HepG2 (cell line): Measurements from ENCODE around the gene MAP2K6. TPM values are rescaled to one million over a fixed set of nuclear protein-coding genes. Genes with fewer than 3 reads are reported as not detected.

ENCODE experiments used
- ATAC-seq: fragments of 200-7000 bp; cut with Tn5 transposase; 3 replicates; pipeline ENCODE4 v1.9.1; 2020; ENCODE audit warnings: mild to moderate bottlenecking, moderate library complexity
- BruUV-seq: library from RNA; stranded (reverse); fragments of 400-500 nt; replicated peaks from 2 replicates; lab custom pipeline; 2021; lab: Mats Ljungman, UMichigan
- CTCF ChIA-PET: fragments of 300-600 bp; formaldehyde crosslinking; extraction: SDS; loops from one replicate; lab custom pipeline; 2021; ENCODE audit warnings: low total read pairs, inconsistent platforms, low intra/inter-chr PET ratio; lab: Yijun Ruan, JAX
- POLR2A ChIA-PET: fragments of 350-600 bp; sonication (Branson Sonifier 250); formaldehyde crosslinking; loops from one replicate; lab custom pipeline; 2020; ENCODE audit warnings: antibody characterized with exemption, inconsistent platforms; lab: Yijun Ruan, JAX
- DNase-seq: peaks from one replicate; pipeline ENCODE4 v3.0.0-alpha.2; 2015; ENCODE audit warnings: low spot score
- FAIRE-seq: peaks from 3 replicates; lab custom pipeline; 2011; peaks lifted over from hg19 to GRCh38; lab: Jason Lieb, UNC
- H2AFZ ChIP-seq: one replicate; pipeline ENCODE4 v1.6.1; 2011; ENCODE audit warnings: low read length, inconsistent platforms
- H3K27ac ChIP-seq: fragments of 300-600 bp; 3 replicates; pipeline ENCODE4 v1.8.0; 2011; ENCODE audit warnings: mixed run types, mild to moderate bottlenecking, mixed read lengths, low read length, inconsistent platforms; ENCODE audit not compliant: insufficient read depth; ENCODE audit errors: extremely low read length
- H3K27me3 ChIP-seq, 2 experiments: fragments of 200-600 bp in 1 of 2; 2 replicates in 1 of 2; 3 replicates in 1 of 2; pipeline versions ENCODE4 v1.6.0 to v1.8.0; 2011; ENCODE audit warnings: low read length in 2 of 2, mild to moderate bottlenecking in 2 of 2, moderate library complexity in 2 of 2, inconsistent platforms in 1 of 2; ENCODE audit not compliant: insufficient read depth in 2 of 2, control insufficient read depth in 1 of 2
- H3K36me3 ChIP-seq, 2 experiments: fragments of 200-600 bp in 1 of 2; replicated peaks in 1 of 2; 2 replicates in 1 of 2; 3 replicates in 1 of 2; pipeline versions ENCODE4 v1.5.1 to v1.8.0; 2011; ENCODE audit warnings: low read length in 2 of 2, inconsistent platforms in 1 of 2; ENCODE audit not compliant: insufficient read depth in 2 of 2, control insufficient read depth in 1 of 2
- H3K4me1 ChIP-seq: 2 replicates; pipeline ENCODE4 v1.5.1; 2012; ENCODE audit warnings: low read length, inconsistent platforms; ENCODE audit not compliant: insufficient read depth
- H3K4me2 ChIP-seq: 2 replicates; pipeline ENCODE4 v1.6.0; 2011; ENCODE audit warnings: low read depth, low read length, inconsistent platforms
- H3K4me3 ChIP-seq, 3 experiments: fragments of 200-600 bp in 1 of 3; sonication (generic), shearing (Covaris generic) in 1 of 3; replicated peaks in 1 of 3; 2 replicates each; pipeline ENCODE4 v1.5.1; 2011 to 2016; ENCODE audit warnings: low read length in 3 of 3, inconsistent platforms in 2 of 3, low read depth in 2 of 3, mild to moderate bottlenecking in 2 of 3, control low read depth in 1 of 3, mixed read lengths in 1 of 3; ENCODE audit not compliant: insufficient read depth in 1 of 3
- H3K79me2 ChIP-seq: one replicate; pipeline ENCODE4 v1.6.1; 2011; ENCODE audit warnings: low read length, inconsistent platforms; ENCODE audit not compliant: insufficient read depth
- H3K9ac ChIP-seq: 2 replicates; pipeline ENCODE4 v1.6.0; 2011; ENCODE audit warnings: mild to moderate bottlenecking, low read depth, low read length, inconsistent platforms; ENCODE audit not compliant: insufficient read depth
- H3K9me3 ChIP-seq: 2 replicates; pipeline ENCODE4 v1.5.1; 2012; ENCODE audit warnings: mild to moderate bottlenecking, low read length
- H4K20me1 ChIP-seq: 2 replicates; pipeline ENCODE4 v1.6.0; 2011; ENCODE audit warnings: inconsistent platforms, mild to moderate bottlenecking, low read length, moderate library complexity; ENCODE audit not compliant: insufficient read depth
- ARHGAP35 ChIP-seq: sonication (generic); formaldehyde crosslinking; IDR thresholded peaks from 2 replicates; pipeline ENCODE4 v1.9.0; 2022; ENCODE audit warnings: mild to moderate bottlenecking, inconsistent platforms, moderate library complexity, missing genetic modification reagents, borderline replicate concordance
- FOXO1 ChIP-seq: sonication (generic); formaldehyde crosslinking; IDR thresholded peaks from 2 replicates; pipeline ENCODE4 v1.4.0; 2020; ENCODE audit warnings: missing genetic modification reagents
- HES4 ChIP-seq: sonication (generic); formaldehyde crosslinking; IDR thresholded peaks from 2 replicates; pipeline ENCODE4 v1.9.0; 2021; ENCODE audit warnings: mild to moderate bottlenecking, missing genetic modification reagents, borderline replicate concordance
- HHEX ChIP-seq: IDR thresholded peaks from 2 replicates; pipeline ENCODE4 v1.6.1; 2016; ENCODE audit warnings: control low read depth
- HNRNPK ChIP-seq: fragments of 200-400 bp; formaldehyde crosslinking; IDR thresholded peaks from 2 replicates; pipeline ENCODE4 v1.6.1; 2018; ENCODE audit warnings: low read length, low read depth, moderate library complexity, mild to moderate bottlenecking; ENCODE audit not compliant: poor library complexity, severe bottlenecking
- HOXD1 ChIP-seq: sonication (generic); formaldehyde crosslinking; IDR thresholded peaks from 2 replicates; pipeline ENCODE4 v1.5.0; 2020; ENCODE audit warnings: missing genetic modification reagents
- KDM5B ChIP-seq: sonication (generic); formaldehyde crosslinking; IDR thresholded peaks from 2 replicates; pipeline ENCODE4 v1.4.0; 2020; ENCODE audit warnings: missing genetic modification reagents, mild to moderate bottlenecking, borderline replicate concordance
- KLF12 ChIP-seq: sonication (generic); formaldehyde crosslinking; IDR thresholded peaks from 2 replicates; pipeline ENCODE4 v1.4.0; 2020; ENCODE audit warnings: missing genetic modification reagents, borderline replicate concordance
- NFKBIZ ChIP-seq: IDR thresholded peaks from 2 replicates; pipeline ENCODE4 v1.6.1; 2018; ENCODE audit warnings: missing genetic modification reagents, missing compliant biosample characterization
- NONO ChIP-seq, 2 experiments: fragments of 450-650 bp in 1 of 2; sonication (generic) in 1 of 2; formaldehyde crosslinking in 1 of 2; IDR thresholded peaks in 1 of 2; conservative IDR thresholded peaks in 1 of 2; 2 replicates each; pipeline versions ENCODE4 v1.6.1 to v1.8.0; 2017 to 2022; ENCODE audit warnings: mild to moderate bottlenecking in 1 of 2, missing genetic modification reagents in 1 of 2, moderate library complexity in 1 of 2
- ZFP90 ChIP-seq: sonication (generic); formaldehyde crosslinking; IDR thresholded peaks from 2 replicates; pipeline ENCODE4 v1.8.0; 2022; ENCODE audit warnings: missing genetic modification reagents, mild to moderate bottlenecking, inconsistent platforms, borderline replicate concordance
- ZNF33B ChIP-seq: sonication (generic); formaldehyde crosslinking; IDR thresholded peaks from 2 replicates; pipeline ENCODE4 v1.5.1; 2020; ENCODE audit warnings: mild to moderate bottlenecking, missing genetic modification reagents
- ZNF543 ChIP-seq: sonication (generic); formaldehyde crosslinking; IDR thresholded peaks from 2 replicates; pipeline ENCODE4 v1.4.0; 2020; ENCODE audit warnings: mild to moderate bottlenecking, missing genetic modification reagents
- ZNF766 ChIP-seq: sonication (generic); formaldehyde crosslinking; IDR thresholded peaks from 2 replicates; pipeline ENCODE4 v1.5.0; 2020; ENCODE audit warnings: missing genetic modification reagents, borderline replicate concordance
- ZNF781 ChIP-seq: sonication (generic); formaldehyde crosslinking; IDR thresholded peaks from 2 replicates; pipeline ENCODE4 v1.5.1; 2020; ENCODE audit warnings: borderline replicate concordance, mild to moderate bottlenecking, missing genetic modification reagents; ENCODE audit errors: not compliant biosample characterization
- WGBS: methylation state at CpG from one replicate; pipeline ENCODE4 v1.1.6; 2017; ENCODE audit warnings: low lambda C conversion rate; 5-methylcytosine and 5-hydroxymethylcytosine counted together
- in situ Hi-C: cut with HindIII; loops from 2 replicates; pipeline ENCODE4 v1.10.0; 2017; ENCODE audit warnings: low pct_unique_long_range_greater_than_20kb; ENCODE audit not compliant: extremely low pct_ligation_motif_present
- intact Hi-C: fragments of 100-400 bp; cut with micrococcal nuclease; formaldehyde crosslinking; loops from one replicate; pipeline ENCODE4 v1.10.0; 2022; ENCODE audit not compliant: unreplicated experiment
- polyA plus RNA-seq, 8 experiments: library from polyadenylated mRNA; depleted of rRNA in 3 of 8; stranded (reverse) in 7 of 8; unstranded in 1 of 8; fragments of >200 nt; fragmentation: Illumina TruSeq in 4 of 8; extraction: Trizol in 4 of 8; gene quantifications; 2 replicates each; pipeline versions ENCODE4 v1.2.1 to v1.2.3, GENCODE V29; 2011 to 2016; ENCODE audit warnings: low read depth in 4 of 8, missing spikeins in 1 of 8, mixed read lengths in 1 of 8; ENCODE audit not compliant: insufficient read depth in 1 of 8
- total RNA-seq, 5 experiments: library from RNA; depleted of rRNA; stranded (reverse); fragments of >200 nt; fragmentation: Illumina TruSeq; extraction: Trizol; gene quantifications; 2 replicates each; pipeline ENCODE4 v1.2.3, GENCODE V29; 2016; ENCODE audit warnings: low read depth in 1 of 5
- TF ChIP-seq, protein P1 (sequence below): sonication (generic); formaldehyde crosslinking; IDR thresholded peaks from 2 replicates; pipeline ENCODE4 v1.4.0; 2020; ENCODE audit warnings: missing genetic modification reagents, mild to moderate bottlenecking, borderline replicate concordance
- TF ChIP-seq, protein P2 (sequence below): sonication (generic); formaldehyde crosslinking; IDR thresholded peaks from 2 replicates; pipeline ENCODE4 v1.5.0; 2020; ENCODE audit warnings: missing genetic modification reagents, mild to moderate bottlenecking, borderline replicate concordance
- TF ChIP-seq, protein P3 (sequence below): IDR thresholded peaks from 2 replicates; pipeline ENCODE4 v1.6.1; 2016; ENCODE audit warnings: missing compliant biosample characterization, missing genetic modification reagents, borderline replicate concordance

The MAP2K6 gene
- total and polyA plus RNA-seq, 2 of the 13 experiments (the other 11 are each of a cell fraction or from before 2014, with no cell fraction given): 5.1 to 33.6 TPM

DNA sequence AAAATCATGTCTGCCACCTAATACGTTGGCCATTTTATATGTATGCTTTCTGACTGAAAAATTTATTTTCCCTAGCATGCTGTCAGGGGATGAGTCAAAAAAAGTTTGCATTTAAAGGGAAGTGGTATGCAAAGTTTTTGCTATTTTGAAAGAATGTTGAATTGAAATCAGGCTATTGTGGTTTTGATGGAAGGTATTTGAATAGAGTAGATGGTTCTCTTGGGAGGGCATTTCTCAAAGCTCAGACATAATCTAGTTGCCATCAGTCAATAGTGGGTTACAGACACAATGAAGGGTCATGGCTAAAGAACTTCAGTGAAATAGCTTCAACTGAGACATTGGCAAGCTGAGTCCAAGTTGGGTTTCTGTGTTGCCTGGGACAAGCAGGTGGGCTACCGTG, 102.4 kb downstream of the MAP2K6 start:
- TF ChIP-seq FOXO1 (CRISPR knock-in tag) (no peak), NONO (IDR thresholded peaks at IDR 0.05) (no peak), NONO (CRISPR knock-in tag; conservative IDR thresholded peaks at IDR 0.05) (no peak), HOXD1 (CRISPR knock-in tag) (no peak), HNRNPK (no peak), ZNF766 (CRISPR knock-in tag) (no peak), HHEX (CRISPR knock-in tag) (no peak), ZNF33B (CRISPR knock-in tag) (no peak), KDM5B (CRISPR knock-in tag) (no peak), NFKBIZ (CRISPR knock-in tag) (no peak), ARHGAP35 (CRISPR knock-in tag) (no peak), ZFP90 (CRISPR knock-in tag) (no peak), HES4 (CRISPR knock-in tag) (no peak), KLF12 (no peak), ZNF781 (no peak), ZNF543 (CRISPR knock-in tag) (no peak)
- TF ChIP-seq, protein P1, sequence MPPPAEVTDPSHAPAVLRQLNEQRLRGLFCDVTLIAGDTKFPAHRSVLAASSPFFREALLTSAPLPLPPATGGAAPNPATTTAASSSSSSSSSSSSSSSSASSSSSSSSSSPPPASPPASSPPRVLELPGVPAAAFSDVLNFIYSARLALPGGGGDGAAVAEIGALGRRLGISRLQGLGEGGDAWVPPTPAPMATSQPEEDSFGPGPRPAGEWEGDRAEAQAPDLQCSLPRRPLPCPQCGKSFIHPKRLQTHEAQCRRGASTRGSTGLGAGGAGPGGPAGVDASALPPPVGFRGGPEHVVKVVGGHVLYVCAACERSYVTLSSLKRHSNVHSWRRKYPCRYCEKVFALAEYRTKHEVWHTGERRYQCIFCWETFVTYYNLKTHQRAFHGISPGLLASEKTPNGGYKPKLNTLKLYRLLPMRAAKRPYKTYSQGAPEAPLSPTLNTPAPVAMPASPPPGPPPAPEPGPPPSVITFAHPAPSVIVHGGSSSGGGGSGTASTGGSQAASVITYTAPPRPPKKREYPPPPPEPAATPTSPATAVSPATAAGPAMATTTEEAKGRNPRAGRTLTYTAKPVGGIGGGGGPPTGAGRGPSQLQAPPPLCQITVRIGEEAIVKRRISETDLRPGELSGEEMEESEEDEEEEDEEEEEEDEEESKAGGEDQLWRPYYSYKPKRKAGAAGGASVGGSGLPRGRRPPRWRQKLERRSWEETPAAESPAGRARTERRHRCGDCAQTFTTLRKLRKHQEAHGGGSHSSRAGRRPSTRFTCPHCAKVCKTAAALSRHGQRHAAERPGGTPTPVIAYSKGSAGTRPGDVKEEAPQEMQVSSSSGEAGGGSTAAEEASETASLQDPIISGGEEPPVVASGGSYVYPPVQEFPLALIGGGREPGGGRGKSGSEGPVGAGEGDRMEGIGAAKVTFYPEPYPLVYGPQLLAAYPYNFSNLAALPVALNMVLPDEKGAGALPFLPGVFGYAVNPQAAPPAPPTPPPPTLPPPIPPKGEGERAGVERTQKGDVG (CRISPR knock-in tag): no peak
- TF ChIP-seq, protein P2, sequence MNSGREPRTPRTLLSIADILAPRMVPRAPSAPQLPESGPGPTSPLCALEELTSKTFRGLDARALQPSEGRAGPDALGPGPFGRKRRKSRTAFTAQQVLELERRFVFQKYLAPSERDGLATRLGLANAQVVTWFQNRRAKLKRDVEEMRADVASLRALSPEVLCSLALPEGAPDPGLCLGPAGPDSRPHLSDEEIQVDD: no peak
- TF ChIP-seq, protein P3, sequence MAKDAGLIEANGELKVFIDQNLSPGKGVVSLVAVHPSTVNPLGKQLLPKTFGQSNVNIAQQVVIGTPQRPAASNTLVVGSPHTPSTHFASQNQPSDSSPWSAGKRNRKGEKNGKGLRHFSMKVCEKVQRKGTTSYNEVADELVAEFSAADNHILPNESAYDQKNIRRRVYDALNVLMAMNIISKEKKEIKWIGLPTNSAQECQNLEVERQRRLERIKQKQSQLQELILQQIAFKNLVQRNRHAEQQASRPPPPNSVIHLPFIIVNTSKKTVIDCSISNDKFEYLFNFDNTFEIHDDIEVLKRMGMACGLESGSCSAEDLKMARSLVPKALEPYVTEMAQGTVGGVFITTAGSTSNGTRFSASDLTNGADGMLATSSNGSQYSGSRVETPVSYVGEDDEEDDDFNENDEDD: no peak
- TF ChIP-seq, all 625 proteins: peak for 0
- FAIRE-seq (no peak), DNase-seq (no peak), ATAC-seq (no peak)
- WGBS: 83% methylated on average over 2 of the region's 2 CpGs
- intact Hi-C loops: no loop called here
- CTCF ChIA-PET: no interaction called here
- H2AFZ ChIP-seq: no peak overlapping the region
- no peak overlapping the region for H3K9ac ChIP-seq
- no peak overlapping the region for H3K27ac ChIP-seq
- H3K36me3 ChIP-seq: peaks cover 0 to 4% of the 10 kb centered on the region in 2 experiments; a peak in 2 of 5 replicates
- no peaks in the 10 kb centered on the region for H3K9me3 ChIP-seq
- H3K4me3 ChIP-seq: no peak overlapping the region
- in situ Hi-C loops: no loop called here
- H3K27me3 ChIP-seq: no peaks in the 10 kb centered on the region
- H3K4me1 ChIP-seq: no peaks in the 10 kb centered on the region
- no peaks in the 10 kb centered on the region for H3K79me2 ChIP-seq
- H3K4me2 ChIP-seq: no peak overlapping the region
- POLR2A ChIA-PET: interaction anchor here (1.2 kb wide), 1 partner anchor 15 kb away, joined by 3 read pairs; no protein-coding TSS in a partner anchor
- BruUV-seq: no TSS peak
- no peaks in the 10 kb centered on the region for H4K20me1 ChIP-seq
